ENCODE data around the gene NGEF. TPM values are rescaled to one million over a fixed set of nuclear protein-coding genes. Genes with fewer than 3 reads are reported as not detected.

Gene NGEF, protein sequence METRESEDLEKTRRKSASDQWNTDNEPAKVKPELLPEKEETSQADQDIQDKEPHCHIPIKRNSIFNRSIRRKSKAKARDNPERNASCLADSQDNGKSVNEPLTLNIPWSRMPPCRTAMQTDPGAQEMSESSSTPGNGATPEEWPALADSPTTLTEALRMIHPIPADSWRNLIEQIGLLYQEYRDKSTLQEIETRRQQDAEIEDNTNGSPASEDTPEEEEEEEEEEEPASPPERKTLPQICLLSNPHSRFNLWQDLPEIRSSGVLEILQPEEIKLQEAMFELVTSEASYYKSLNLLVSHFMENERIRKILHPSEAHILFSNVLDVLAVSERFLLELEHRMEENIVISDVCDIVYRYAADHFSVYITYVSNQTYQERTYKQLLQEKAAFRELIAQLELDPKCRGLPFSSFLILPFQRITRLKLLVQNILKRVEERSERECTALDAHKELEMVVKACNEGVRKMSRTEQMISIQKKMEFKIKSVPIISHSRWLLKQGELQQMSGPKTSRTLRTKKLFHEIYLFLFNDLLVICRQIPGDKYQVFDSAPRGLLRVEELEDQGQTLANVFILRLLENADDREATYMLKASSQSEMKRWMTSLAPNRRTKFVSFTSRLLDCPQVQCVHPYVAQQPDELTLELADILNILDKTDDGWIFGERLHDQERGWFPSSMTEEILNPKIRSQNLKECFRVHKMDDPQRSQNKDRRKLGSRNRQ
- 8.4 and 9.9 TPM in 2 replicates for total RNA-seq

DNA sequence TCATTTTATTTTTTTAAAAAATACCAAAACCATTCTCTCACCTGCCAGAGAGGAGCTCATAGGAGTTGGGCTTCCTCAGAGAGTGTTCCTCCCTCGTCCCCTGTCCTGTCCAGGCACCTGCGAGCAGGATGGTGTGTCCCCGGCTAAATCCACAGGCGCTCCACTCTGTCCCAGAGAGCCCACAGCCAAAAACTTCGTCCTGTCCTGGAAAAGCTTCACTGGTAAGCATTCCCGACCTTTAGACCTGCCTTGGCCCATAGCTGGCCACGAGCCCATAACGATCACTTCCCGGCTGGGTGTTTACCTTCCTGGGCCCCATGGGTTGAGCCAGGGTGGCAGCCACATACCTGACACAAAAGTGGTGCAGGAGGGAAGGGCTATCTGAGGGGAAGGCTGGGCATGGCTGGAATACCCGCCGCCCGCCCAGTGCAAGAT is at the start of gene NGEF:
TSS of gene NGEF (minus strand) at position 230 of the 435 bp plus-strand sequence. CDS start 38,366 bp downstream, outside the sequence.

DNA sequence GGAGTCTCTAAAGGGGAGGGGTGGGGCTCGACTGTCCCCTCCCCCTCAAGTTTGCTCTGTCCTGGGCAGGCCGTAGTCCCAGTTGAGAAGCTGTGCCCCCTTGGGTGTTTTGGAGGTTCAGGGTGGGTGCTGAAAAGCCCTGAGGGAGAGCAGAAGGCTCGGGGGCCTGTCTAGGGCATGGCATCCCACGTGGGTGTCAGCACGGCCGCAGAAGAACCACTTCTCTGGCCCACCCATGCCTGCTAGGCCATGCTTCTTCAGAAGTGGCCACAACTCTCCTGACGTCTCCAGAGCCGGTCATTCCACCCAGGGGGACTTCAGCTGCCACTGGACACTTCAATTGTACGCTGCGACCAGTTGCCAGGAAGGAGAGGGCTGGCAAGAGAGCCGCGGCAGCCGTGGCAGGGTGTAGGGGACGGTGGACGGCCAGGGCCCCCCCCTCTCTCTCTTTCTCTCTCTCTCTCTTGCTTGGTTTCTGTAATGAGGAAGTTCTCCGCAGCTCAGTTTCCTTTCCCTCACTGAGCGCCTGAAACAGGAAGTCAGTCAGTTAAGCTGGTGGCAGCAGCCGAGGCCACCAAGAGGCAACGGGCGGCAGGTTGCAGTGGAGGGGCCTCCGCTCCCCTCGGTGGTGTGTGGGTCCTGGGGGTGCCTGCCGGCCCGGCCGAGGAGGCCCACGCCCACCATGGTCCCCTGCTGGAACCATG is 46.9 kb upstream of the NGEF start, which contains the start of gene INPP5D:
TSS of gene INPP5D (plus strand) at position 546 of the 704 bp plus-strand sequence. CDS start at position 683, 137 bp downstream.

DNA sequence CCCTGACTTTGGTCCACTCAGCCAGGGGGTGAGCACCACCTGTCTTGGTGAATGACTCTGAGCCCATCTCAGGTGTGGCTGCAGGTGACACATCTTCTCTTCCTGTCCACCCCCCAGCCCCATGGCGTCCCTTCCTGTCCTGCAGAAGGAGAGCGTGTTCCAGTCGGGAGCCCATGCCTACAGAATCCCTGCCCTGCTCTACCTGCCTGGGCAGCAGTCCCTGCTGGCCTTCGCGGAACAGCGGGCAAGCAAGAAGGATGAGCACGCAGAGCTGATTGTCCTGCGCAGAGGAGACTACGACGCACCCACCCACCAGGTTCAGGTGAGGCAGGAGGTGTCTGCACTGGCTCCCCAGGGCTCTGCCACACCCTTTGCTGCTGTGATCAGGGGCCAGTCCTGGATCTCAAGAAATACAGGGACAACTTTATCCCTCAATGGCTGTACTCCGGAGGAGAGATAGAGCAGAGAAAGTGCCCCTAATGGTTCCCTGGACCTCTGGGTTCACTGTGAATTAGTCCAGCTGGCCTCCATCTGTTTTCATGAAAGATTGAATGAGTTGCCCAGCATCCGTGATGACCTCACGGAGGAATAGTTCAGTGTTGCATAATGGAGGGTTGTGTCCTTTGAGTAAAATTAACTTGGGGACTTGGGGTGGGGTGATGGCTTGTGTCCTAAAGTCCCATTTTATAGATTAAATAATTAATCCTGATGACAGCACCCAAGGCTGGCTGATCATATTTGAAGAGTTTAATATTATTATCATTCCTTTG is 19.7 kb upstream of the NGEF start, which contains the start of gene NEU2:
TSS of gene NEU2 (plus strand) at position 122 of the 770 bp plus-strand sequence. CDS start at position 122, 0 bp downstream.

DNA sequence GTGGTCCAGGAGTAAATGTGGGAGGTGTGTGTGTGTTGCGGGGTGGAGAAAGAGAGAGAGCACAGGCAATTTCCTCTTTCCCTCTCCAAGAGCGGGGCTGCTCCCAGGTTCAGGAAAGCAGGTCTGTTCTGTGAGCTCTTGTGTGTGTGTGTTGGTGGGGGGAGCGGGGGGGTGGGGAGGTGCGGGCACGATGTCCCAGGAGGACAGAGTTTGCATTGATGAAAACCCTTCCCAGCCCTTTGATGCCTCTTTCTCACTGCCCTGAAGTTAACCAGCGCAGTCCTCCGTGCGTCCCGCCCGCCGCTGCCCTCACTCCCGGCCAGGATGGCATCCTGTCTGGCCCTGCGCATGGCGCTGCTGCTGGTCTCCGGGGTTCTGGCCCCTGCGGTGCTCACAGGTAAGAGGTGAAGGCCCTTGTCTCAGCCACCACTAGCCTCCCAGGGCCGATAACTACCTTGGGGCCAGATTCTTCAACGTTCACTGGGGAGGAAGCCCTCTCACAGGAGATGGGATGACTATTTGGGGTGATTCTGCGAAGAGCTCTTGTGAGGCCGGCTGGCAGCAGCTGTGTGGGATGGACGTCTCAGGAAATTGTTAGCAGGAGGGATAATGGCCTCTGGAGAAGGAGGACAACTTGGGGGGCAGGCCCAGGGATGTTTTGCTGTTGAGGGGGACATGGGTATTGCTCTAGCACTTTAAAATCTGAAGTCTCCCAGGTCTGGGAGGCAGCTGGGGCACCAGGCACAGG is 142.9 kb downstream of the NGEF start, which contains the start of gene SNORC:
TSS of gene SNORC (plus strand) at position 247 of the 748 bp plus-strand sequence. CDS start at position 325, 78 bp downstream.

Small RNA genes lying within 50 kb of the gene (small RNA-seq; reads per million reads assigned to genes)
- gene RF00019, result not detected

Other genes with a start within 250 kb of the NGEF start
- gene KCNJ13, start 236.7 kb downstream of the NGEF start, total RNA-seq, result under 0.01 TPM in 1 of 2 replicates, not detected in the other
- gene SNORC, start 143.0 kb downstream of the NGEF start, total RNA-seq, result 0.65 and 1.2 TPM in 2 replicates
- not detected in 2 replicates for gene NEU2, start 19.4 kb upstream of the NGEF start, total RNA-seq
- gene INPP5D, start 47.1 kb upstream of the NGEF start, total RNA-seq, result 0.13 and 0.22 TPM in 2 replicates
- gene ATG16L1, start 238.4 kb upstream of the NGEF start, total RNA-seq, result 25.1 and 29.5 TPM in 2 replicates